ENCODE measurements around the gene MS4A7.
A peak's percentile ranks its signal among the peaks of the same experiment; 100 is the strongest.

Gene MS4A7

DNA sequence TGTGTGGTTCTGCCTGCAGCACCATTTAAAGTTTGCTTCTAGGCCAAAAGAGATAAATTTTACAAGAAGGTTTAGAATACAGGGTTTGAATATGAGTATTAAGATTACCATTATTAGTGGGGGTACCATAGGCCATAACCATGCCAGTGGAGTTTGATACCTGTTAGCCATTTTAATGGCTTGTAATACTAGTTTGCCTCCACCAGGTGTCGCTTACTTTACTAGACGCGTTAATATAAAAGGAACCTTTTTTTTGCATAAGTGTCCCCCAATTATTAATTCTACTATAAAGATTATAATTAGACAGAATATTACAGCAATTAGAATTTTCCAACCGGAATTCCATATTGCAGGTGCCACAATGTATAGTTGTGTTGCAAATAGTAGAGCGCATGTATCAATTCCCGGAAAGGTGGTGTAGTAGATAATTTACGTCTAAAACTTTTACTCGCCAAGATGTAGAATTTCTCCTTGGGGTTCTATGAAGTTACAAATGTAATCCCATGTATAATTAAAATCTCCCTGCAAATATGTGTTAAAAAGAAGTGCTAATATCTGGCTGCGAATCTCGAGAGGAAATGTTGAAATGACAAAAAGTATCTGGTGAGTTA is 35.1 kb upstream of the MS4A7 start:
- no peaks in the 10 kb centered on the region for H3K4me1 ChIP-seq (ENCODE audit: insufficient read depth, low read length, poor library complexity, severe bottlenecking)
- H3K9ac ChIP-seq (ENCODE audit: low read depth, low read length, poor library complexity, severe bottlenecking): no peak overlapping the region
- H3K36me3 ChIP-seq (ENCODE audit: insufficient read depth, low read length): no peaks in the 10 kb centered on the region
- no peak for TF ChIP-seq EZH2phosphoT487 (IDR thresholded peaks at IDR 0.05; ENCODE audit: borderline replicate concordance)
- TF ChIP-seq, protein P1, sequence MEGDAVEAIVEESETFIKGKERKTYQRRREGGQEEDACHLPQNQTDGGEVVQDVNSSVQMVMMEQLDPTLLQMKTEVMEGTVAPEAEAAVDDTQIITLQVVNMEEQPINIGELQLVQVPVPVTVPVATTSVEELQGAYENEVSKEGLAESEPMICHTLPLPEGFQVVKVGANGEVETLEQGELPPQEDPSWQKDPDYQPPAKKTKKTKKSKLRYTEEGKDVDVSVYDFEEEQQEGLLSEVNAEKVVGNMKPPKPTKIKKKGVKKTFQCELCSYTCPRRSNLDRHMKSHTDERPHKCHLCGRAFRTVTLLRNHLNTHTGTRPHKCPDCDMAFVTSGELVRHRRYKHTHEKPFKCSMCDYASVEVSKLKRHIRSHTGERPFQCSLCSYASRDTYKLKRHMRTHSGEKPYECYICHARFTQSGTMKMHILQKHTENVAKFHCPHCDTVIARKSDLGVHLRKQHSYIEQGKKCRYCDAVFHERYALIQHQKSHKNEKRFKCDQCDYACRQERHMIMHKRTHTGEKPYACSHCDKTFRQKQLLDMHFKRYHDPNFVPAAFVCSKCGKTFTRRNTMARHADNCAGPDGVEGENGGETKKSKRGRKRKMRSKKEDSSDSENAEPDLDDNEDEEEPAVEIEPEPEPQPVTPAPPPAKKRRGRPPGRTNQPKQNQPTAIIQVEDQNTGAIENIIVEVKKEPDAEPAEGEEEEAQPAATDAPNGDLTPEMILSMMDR (conservative IDR thresholded peaks at IDR 0.05; ENCODE audit: low read length): peak; percentile 84
- H3K4me2 ChIP-seq (ENCODE audit: low read depth, low read length, poor library complexity, severe bottlenecking): no peak overlapping the region
- H3K4me3 ChIP-seq (ENCODE audit: low read length, poor library complexity, severe bottlenecking): no peak overlapping the region
- no peaks in the 10 kb centered on the region for H3K9me3 ChIP-seq (ENCODE audit: insufficient read depth, low read depth, low read length)
- H3K79me2 ChIP-seq (ENCODE audit: insufficient read depth, low read length): no peaks in the 10 kb centered on the region
- no peaks in the 10 kb centered on the region for H3F3A ChIP-seq (ENCODE audit: low read depth)
- H2AFZ ChIP-seq (ENCODE audit: low read length): 0 out of 2 replicates have a peak overlapping the region, but pooled peaks have one; percentile 18
- no peaks in the 10 kb centered on the region for H3K27me3 ChIP-seq (ENCODE audit: insufficient read depth, low read length, poor library complexity, severe bottlenecking)
- H3K9me2 ChIP-seq (replicated peaks; ENCODE audit: low read depth, low read length): no peaks in the 10 kb centered on the region
- H4K20me1 ChIP-seq (ENCODE audit: insufficient read depth, low read length, poor library complexity, severe bottlenecking): no peaks in the 10 kb centered on the region

- H4K20me1 ChIP-seq (ENCODE audit: insufficient read depth, low read length, poor library complexity, severe bottlenecking): no peaks in the 10 kb centered on the region
- no peak overlapping the region for H3K4me3 ChIP-seq (ENCODE audit: low read length, poor library complexity, severe bottlenecking)
- TF ChIP-seq, protein P1 (conservative IDR thresholded peaks at IDR 0.05; ENCODE audit: low read length): no peak
- no peak for TF ChIP-seq EZH2phosphoT487 (IDR thresholded peaks at IDR 0.05; ENCODE audit: borderline replicate concordance)
- H3K4me2 ChIP-seq (ENCODE audit: low read depth, low read length, poor library complexity, severe bottlenecking): no peak overlapping the region
- no peaks in the 10 kb centered on the region for H3K9me2 ChIP-seq (replicated peaks; ENCODE audit: low read depth, low read length)
- no peak overlapping the region for H2AFZ ChIP-seq (ENCODE audit: low read length)
- H3K9me3 ChIP-seq (ENCODE audit: insufficient read depth, low read depth, low read length): no peaks in the 10 kb centered on the region
- H3K79me2 ChIP-seq (ENCODE audit: insufficient read depth, low read length): no peaks in the 10 kb centered on the region
- H3K4me1 ChIP-seq (ENCODE audit: insufficient read depth, low read length, poor library complexity, severe bottlenecking): no peaks in the 10 kb centered on the region
- H3K36me3 ChIP-seq (ENCODE audit: insufficient read depth, low read length): no peaks in the 10 kb centered on the region
- H3F3A ChIP-seq (ENCODE audit: low read depth): no peaks in the 10 kb centered on the region
- no peak overlapping the region for H3K9ac ChIP-seq (ENCODE audit: low read depth, low read length, poor library complexity, severe bottlenecking)
- no peaks in the 10 kb centered on the region for H3K27me3 ChIP-seq (ENCODE audit: insufficient read depth, low read length, poor library complexity, severe bottlenecking)
Observed at GRCh38 chr11:60344146-60344545, 34.2 kb upstream of the MS4A7 start.

GRCh38 chr11:60345489-60345888 is 32.8 kb upstream of the MS4A7 start:
- H3F3A ChIP-seq (ENCODE audit: low read depth): no peaks in the 10 kb centered on the region
- H3K79me2 ChIP-seq (ENCODE audit: insufficient read depth, low read length): no peaks in the 10 kb centered on the region
- no peak overlapping the region for H3K9ac ChIP-seq (ENCODE audit: low read depth, low read length, poor library complexity, severe bottlenecking)
- H4K20me1 ChIP-seq (ENCODE audit: insufficient read depth, low read length, poor library complexity, severe bottlenecking): no peaks in the 10 kb centered on the region
- no peak overlapping the region for H3K4me2 ChIP-seq (ENCODE audit: low read depth, low read length, poor library complexity, severe bottlenecking)
- no peaks in the 10 kb centered on the region for H3K36me3 ChIP-seq (ENCODE audit: insufficient read depth, low read length)
- H3K4me3 ChIP-seq (ENCODE audit: low read length, poor library complexity, severe bottlenecking): no peak overlapping the region
- H3K27me3 ChIP-seq (ENCODE audit: insufficient read depth, low read length, poor library complexity, severe bottlenecking): no peaks in the 10 kb centered on the region
- no peaks in the 10 kb centered on the region for H3K4me1 ChIP-seq (ENCODE audit: insufficient read depth, low read length, poor library complexity, severe bottlenecking)
- H3K9me2 ChIP-seq (replicated peaks; ENCODE audit: low read depth, low read length): no peaks in the 10 kb centered on the region
- no peaks in the 10 kb centered on the region for H3K9me3 ChIP-seq (ENCODE audit: insufficient read depth, low read depth, low read length)
- TF ChIP-seq, protein P1 (conservative IDR thresholded peaks at IDR 0.05; ENCODE audit: low read length): peak; percentile 84
- no peak for TF ChIP-seq EZH2phosphoT487 (IDR thresholded peaks at IDR 0.05; ENCODE audit: borderline replicate concordance)
- peak overlapping the region; percentile 58; the same call in 1 of the 2 replicates for H2AFZ ChIP-seq (ENCODE audit: low read length)
